ENCODE data around the gene FGD4. TPM values are rescaled to one million over a fixed set of nuclear protein-coding genes. Genes with fewer than 3 reads are reported as not detected.

Gene FGD4
- total RNA-seq, 1 donor from 2014 or later: 86.3 TPM

GRCh38 chr12:32611986-32612385 is 212.6 kb downstream of the FGD4 start:
- DNase-seq: no peak

GRCh38 chr12:32612658-32613614 is 213.6 kb downstream of the FGD4 start:
- no peak for DNase-seq

- no peak for DNase-seq
Observed at GRCh38 chr12:32615441-32615840, 216.1 kb downstream of the FGD4 start.

GRCh38 chr12:32617534-32617933 is 218.2 kb downstream of the FGD4 start:
- no peak for DNase-seq

- DNase-seq: no peak
Observed at GRCh38 chr12:32618115-32618514, 218.8 kb downstream of the FGD4 start.

DNA sequence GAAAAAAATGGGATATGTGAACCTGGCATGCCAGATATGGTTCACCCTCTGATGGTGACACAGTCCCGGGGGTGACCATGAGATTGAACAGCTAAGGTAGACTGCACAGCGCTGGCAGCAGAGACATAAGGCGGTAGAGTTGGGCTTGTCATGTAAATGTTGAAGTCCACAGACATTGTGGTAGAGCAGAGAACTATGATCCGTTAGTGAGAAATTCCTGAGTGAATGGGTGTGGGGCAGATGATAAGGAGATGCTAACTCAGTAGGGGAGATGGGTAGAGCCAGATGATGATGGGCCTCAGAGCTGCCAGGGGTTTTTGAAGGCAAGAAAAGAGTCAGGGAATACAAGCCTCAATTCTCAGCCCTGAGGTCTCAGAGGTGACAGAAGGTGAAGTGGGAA is 228.6 kb downstream of the FGD4 start:
- no peak for DNase-seq

GRCh38 chr12:32641287-32641901 is 242.0 kb downstream of the FGD4 start:
- DNase-seq: no peak

DNA sequence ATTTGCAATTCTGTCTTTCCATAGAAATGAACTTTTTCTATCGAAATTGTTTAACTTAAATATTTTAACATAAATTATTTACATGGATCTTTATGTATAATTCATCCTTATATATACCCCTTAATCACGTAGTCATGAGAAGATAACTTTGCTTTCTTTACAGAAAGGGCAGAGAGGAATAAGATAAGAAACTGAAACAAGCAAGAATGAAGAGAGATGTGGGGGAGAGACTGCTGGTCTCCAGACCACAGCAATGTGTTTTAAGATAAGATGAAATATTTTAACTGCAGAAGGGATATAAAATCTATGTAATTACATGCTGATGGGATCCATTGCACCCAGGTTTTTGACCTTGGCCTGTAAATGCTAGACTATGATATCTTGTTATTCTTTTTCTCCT is 245.1 kb downstream of the FGD4 start:
- DNase-seq: no peak

DNA sequence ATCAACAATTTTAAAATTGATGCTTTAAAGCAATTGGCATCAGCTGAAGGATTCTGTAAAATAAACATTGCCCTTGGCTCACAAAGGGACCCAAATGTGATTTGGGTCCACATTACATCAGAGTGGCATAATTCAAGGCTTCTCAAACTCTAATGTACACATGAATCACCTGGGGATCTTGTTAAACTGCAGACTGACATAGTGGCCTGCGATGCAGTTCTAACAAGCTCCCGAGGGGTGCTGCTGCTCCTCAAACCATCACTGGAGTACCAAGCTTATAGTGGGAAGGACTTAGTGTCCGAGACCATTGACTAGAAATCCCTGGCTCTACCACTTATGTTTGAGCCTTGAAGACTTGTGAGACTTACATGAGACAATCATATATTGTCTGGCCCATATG is 247.9 kb downstream of the FGD4 start:
- DNase-seq: no peak

DNA sequence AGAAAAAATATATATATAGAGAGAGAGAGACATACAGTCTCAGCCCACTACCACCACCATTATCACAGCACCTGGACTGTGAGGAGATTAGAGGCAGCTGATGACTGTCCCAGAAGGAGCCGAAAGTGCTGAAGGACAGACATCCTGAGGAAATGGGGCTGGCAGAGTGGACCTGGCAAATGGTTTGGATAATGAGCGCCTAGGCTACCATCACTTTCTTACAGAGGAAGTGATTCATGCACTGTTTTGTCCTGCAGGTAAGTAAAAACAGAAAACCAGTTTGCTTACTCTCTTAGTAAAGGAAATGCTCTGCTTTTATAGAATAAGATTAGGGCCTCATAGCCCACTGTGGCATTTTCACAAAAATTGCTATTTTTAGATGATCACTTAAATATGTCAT is 251.2 kb downstream of the FGD4 start:
- DNase-seq: no peak

DNA sequence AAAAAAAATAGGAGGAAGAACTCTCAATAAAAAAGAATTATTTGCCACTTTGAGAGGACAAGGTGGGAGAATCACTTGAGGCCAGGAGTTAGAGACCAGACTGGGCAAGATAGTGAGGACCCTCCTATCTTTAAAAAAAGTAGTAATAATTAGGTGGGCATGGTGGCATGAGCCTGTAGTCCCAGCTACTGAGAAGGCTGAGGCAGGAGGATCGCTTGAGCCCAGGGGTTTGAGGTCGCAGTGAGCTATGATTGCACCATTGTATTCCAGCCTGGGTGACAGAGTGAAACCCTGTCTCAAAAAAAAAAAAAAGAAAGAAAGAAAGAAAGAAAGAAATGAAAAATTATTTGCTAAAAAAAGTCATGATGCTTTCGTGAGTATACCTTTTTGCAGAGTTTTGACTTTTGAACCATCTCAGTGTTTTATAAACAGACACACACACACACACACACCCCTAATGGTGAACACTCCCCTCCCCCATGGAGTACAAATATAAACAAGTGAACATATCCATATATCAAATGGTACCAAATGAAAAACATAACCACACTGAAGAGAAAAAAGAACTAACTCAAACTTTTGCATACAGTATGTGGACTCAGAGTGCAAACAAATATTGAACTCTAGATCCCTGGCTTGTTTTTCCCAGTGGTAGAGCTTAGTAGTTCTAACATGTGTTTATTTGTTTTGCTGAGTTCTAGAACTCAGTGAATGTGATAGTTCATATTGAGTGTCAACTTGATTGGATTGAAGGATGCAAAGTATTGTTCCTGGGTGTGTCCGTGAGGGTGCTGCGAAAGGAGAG is 252.0 kb downstream of the FGD4 start:
- DNase-seq: no peak

GRCh38 chr12:32651956-32652210 is 252.5 kb downstream of the FGD4 start:
- no peak for DNase-seq

- DNase-seq: no peak
Observed at GRCh38 chr12:32659908-32660440, 260.6 kb downstream of the FGD4 start.

DNA sequence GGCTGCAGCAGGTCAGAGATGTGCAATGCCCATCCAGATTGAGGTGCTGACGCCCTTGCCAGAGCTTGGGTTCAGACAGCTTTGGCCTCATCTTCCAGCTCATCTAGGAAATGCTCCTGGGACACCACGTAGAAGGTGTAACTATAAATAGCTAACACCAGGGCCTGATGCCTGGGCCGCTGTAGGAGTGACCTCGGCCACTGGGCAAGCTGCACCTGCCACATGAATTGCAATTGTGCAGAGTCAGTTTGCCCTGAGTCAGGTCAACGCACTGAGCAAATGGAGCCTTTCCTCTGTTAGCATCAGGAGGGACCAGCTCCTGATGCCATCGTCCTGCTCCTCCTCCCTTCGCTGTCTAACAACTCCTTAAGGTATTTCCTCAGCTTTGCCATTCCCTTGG is 262.3 kb downstream of the FGD4 start:
- DNase-seq: no peak

- no peak for DNase-seq
Observed at GRCh38 chr12:32662665-32663064, 263.3 kb downstream of the FGD4 start.

DNA sequence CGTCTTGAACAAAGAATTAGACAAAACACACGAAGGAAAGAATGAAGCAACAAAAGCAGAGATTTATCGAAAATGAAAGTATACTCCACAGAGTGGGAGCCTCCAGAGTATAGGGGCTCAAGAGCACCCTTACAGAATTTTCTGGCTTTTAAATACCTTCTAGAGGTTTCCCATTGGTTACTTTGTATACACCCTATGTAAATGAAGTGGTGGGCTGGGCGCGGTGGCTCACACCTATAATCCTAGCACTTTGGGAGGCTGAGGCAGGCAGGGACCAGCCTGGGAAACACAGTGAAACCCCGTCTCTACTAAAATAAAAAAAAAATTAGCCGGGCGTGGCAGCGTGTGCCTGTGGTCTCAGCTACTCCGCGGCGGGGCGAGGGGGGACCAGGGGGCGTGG is 266.7 kb downstream of the FGD4 start:
- no peak for DNase-seq

DNA sequence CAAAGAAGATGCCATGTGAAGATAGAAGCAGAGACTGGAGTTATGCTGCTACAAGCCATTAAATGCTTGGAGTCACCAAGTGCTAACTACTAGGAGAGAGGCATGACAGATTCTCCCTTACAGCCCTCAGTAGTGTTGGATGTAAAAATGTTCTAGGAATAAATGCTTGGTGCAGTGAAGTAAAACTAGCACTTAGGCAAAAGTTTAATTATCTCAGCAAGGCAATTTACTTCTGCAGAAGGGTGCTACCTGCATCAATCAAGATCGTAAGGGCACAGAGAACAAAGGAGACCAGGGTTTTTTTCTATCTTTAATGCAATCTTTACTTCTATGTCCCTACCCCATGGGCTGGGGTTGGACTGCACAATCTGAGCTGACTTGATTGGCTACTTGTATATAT is 270.2 kb downstream of the FGD4 start:
- DNase-seq: no peak

- peak; percentile 22 for DNase-seq
Observed at GRCh38 chr12:32671930-32672780, 272.8 kb downstream of the FGD4 start.

- DNase-seq: peak; percentile 97
Observed at GRCh38 chr12:32679091-32679919, 279.9 kb downstream of the FGD4 start, which contains the start of gene DNM1L. Gene DNM1L (plus strand): TSS chr12:32679301. CDS start chr12:32679364, 63 bp downstream.

GRCh38 chr12:32679920-32680237 is 280.5 kb downstream of the FGD4 start:
- no peak for DNase-seq

DNA sequence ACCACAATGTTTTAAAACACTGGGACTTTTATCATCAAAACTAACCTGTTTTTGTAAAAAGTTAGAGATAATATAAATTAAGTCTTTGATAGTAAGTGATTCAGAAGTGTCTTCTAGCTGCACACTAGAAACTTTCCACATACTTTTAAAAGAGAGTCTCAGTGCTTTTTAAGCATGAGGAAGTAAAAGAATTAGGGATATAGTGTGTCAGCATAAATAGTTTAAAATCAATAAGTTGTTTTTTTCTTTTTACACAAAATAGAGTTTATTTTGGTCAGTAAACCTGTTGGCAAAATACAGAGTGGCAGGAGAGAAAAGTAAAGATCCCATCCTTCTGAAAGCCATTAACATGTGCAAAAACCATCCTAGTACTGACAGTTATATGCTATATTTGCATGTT is 281.4 kb downstream of the FGD4 start:
- DNase-seq: no peak
